ENCODE data around the gene BIRC3. TPM values are rescaled to one million over a fixed set of nuclear protein-coding genes. Genes with fewer than 3 reads are reported as not detected.

BIRC3 gene
- total and polyA plus RNA-seq, 2 of the 8 experiments (the other 6 are each of a cell fraction or from before 2014, with no cell fraction given) = 0.08 to 0.20 TPM

DNA sequence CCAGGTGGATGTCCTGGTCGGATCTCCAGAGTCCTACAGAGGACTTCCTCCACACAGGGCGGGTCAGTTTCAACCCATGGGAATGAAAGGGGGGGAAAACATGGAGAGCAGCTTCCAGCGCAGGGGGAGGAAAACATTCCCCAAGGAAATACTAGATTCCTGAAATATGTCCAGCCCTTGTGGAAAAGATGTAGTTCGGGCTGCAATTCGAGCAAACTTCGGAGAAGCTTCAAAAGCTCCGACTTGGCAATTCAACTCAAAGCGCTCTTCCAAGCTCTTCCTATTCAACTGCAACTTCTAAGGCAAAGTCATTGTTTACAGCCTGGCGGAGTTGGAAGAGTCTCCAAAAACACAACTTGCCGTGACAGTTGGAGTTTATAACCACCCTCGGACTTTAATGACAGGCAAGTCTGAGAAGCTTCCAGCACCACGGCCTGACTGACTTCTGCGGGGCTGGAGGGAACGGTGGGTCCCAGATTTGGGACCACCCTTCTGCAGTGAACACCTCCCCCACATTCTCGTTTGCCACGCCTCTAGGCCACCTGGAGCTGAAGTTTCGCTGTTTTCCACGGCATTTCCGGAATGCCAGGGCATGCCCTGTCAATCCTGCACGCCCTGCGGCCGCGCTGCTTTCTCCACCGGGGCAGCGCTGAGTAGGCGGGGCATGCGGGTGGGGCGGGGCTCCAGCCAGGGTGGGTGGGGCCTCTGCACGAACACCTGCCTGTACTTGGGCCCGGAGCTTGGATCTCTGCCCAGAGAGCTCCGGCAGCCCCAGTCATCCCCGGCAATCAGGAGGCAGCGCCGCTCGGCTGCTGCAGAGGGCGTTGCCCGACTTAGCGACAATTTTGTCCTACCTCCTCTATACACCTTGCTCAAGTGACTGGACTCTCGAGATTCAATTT is 49.0 kb upstream of the BIRC3 start:
- Histone ChIP-seq H2BK15ac (ENCODE audit: low read length) (no peak overlapping the region), H3K4me2 (ENCODE audit: insufficient read depth in 1 of 2, low read depth in 2 of 2, low read length in 2 of 2) (peak overlapping the region; percentile 65 to 66), H3K4me3 (ENCODE audit: extremely low read depth in 1 of 4, insufficient read depth in 2 of 4, low read depth in 3 of 4, low read length in 4 of 4) (peak overlapping the region; percentile 28 to 65 (median 56); a peak in 7 of 8 replicates), H3K23me2 (ENCODE audit: low read depth, low read length) (peaks cover 9% of the 10 kb centered on the region; the same call in 1 of the 2 replicates), H4K91ac (replicated peaks; ENCODE audit: insufficient read length, low read length) (no peak overlapping the region), H2BK120ac (replicated peaks; ENCODE audit: low read depth, low read length) (no peak overlapping the region), H3K23ac (ENCODE audit: insufficient read length) (no peak overlapping the region), H4K5ac (ENCODE audit: insufficient read length, low read depth, low read length) (no peak overlapping the region), H3K9ac (replicated peaks in 1 of 4; ENCODE audit: extremely low read depth in 1 of 4, low read depth in 3 of 4, low read length in 3 of 4) (no peak overlapping the region), H3K56ac (replicated peaks; ENCODE audit: insufficient read length, low read depth, low read length) (no peak overlapping the region), H3K27ac (ENCODE audit: low read depth, low read length) (no peak overlapping the region), H4K8ac (ENCODE audit: extremely low read depth, insufficient read depth, low read length) (no peak overlapping the region), H3K27me3 (replicated peaks in 1 of 4; ENCODE audit: control insufficient read depth in 3 of 4, extremely low read depth in 1 of 4, insufficient read depth in 3 of 4, low read length in 3 of 4) (no peaks in the 10 kb centered on the region; a peak in 1 of 7 replicates), H2AFZ (ENCODE audit: low read length) (peak overlapping the region; percentile 87), H3K36me3 (ENCODE audit: control insufficient read depth in 2 of 4, insufficient read depth in 4 of 4, low read length in 3 of 4) (no peaks in the 10 kb centered on the region), H4K20me1 (replicated peaks in 1 of 2; ENCODE audit: control insufficient read depth in 1 of 2, insufficient read depth in 2 of 2, low read length in 2 of 2) (no peaks in the 10 kb centered on the region), H3K14ac (ENCODE audit: insufficient read length) (no peak overlapping the region), H3K79me2 (ENCODE audit: control insufficient read depth in 1 of 2, insufficient read depth in 2 of 2, low read length in 2 of 2) (no peaks in the 10 kb centered on the region), H2BK12ac (ENCODE audit: low read depth, low read length) (peak overlapping the region; percentile 2; the same call in 1 of the 2 replicates), H3K4ac (replicated peaks; ENCODE audit: insufficient read length, low read depth, low read length) (no peak overlapping the region), H3K4me1 (replicated peaks in 1 of 4; ENCODE audit: control insufficient read depth in 3 of 4, insufficient read depth in 4 of 4, low read length in 3 of 4) (peaks cover 3 to 18% (median 8%) of the 10 kb centered on the region in 4 experiments; a peak in 6 of 7 replicates), H2AK5ac (ENCODE audit: low read depth, low read length) (no peak overlapping the region; the same call in 1 of the 2 replicates), H2BK20ac (ENCODE audit: low read length) (no peak overlapping the region), H3K18ac (ENCODE audit: extremely low read depth, low read length) (0 out of 2 replicates have a peak overlapping the region, but pooled peaks have one; percentile 21), H2BK5ac (ENCODE audit: low read depth, low read length) (peak overlapping the region; percentile 8), H3K9me3 (ENCODE audit: insufficient read depth in 2 of 2, low read depth in 1 of 2, low read length in 1 of 2) (no peaks in the 10 kb centered on the region), H3K79me1 (ENCODE audit: low read depth, low read length) (no peaks in the 10 kb centered on the region)
- ChIA-PET POLR2A (ENCODE audit: partially characterized antibody) (interaction anchor here (0.8 to 2.2 kb wide), 7 partner anchors 8 to 159 kb away, joined by 3 to 9 read pairs (median 3); partner anchors contain the start of gene YAP1), CTCF (ENCODE audit: partially characterized antibody) (interaction anchor here (0.6 to 2.9 kb wide), 46 partner anchors 9 to 1232 kb away, joined by 3 to 36 read pairs (median 4); no protein-coding TSS in a partner anchor)
- FAIRE-seq = no peak
- WGBS, 2 experiments (ENCODE audit: extremely low coverage in 1 of 2, insufficient coverage in 1 of 2, insufficient read length in 1 of 2, insufficient replicate concordance in 2 of 2, low coverage in 1 of 2, low lambda C conversion rate in 2 of 2, missing lambda C conversion rate in 1 of 2) = 21% methylated on average over 36 of the region's 39 CpGs; no CpG with 5 or more reads in 1 of the 2 experiments
- DNase-seq (ENCODE audit: low read depth in 1 of 2, low spot score in 2 of 2) = peak; percentile 88 to 89
- TF ChIP-seq JUN (IDR thresholded peaks at IDR 0.05; ENCODE audit: low read depth, low read length) (no peak), TBP (IDR thresholded peaks at IDR 0.05; ENCODE audit: low read depth, low read length) (0 out of 2 replicates have a peak, but pooled peaks have one; percentile 20), ZNF274 (IDR thresholded peaks at IDR 0.05; ENCODE audit: borderline replicate concordance, extremely low read depth, low read length) (no peak), RXRA (IDR thresholded peaks at IDR 0.05; ENCODE audit: insufficient read depth, low read depth, low read length) (no peak), POLR2A (IDR thresholded peaks at IDR 0.05; ENCODE audit: control extremely low read depth in 1 of 2, low read depth in 2 of 2, low read length in 2 of 2) (no peak), TAF7 (optimal IDR thresholded peaks at IDR 0.05; ENCODE audit: borderline replicate concordance, low read depth, low read length) (no peak), SIRT6 (IDR thresholded peaks at IDR 0.05; ENCODE audit: low read length) (no peak), CHD2 (IDR thresholded peaks at IDR 0.05; ENCODE audit: low read length) (no peak), PHF8 (conservative IDR thresholded peaks at IDR 0.05; ENCODE audit: low read depth, low read length) (no peak), ASH2L (IDR thresholded peaks at IDR 0.05; ENCODE audit: low read length) (peak; percentile 84), TAF1 (IDR thresholded peaks at IDR 0.05; ENCODE audit: low read depth, low read length) (peak; percentile 56)
